Panc1 (cell line): Measurements from ENCODE around the gene C19orf38.

Experiments used
- CTCF ChIP-seq: fragments of 450-650 bp; IDR thresholded peaks from 2 replicates; pipeline ENCODE4 v1.5.1; 2017; ENCODE audit warnings: mild to moderate bottlenecking
- POLR2AphosphoS5 ChIP-seq: IDR thresholded peaks from 2 replicates; pipeline ENCODE4 v1.6.1; 2012; ENCODE audit warnings: mild to moderate bottlenecking, low read depth, low read length, moderate library complexity
- SIN3A ChIP-seq: IDR thresholded peaks from 2 replicates; pipeline ENCODE4 v1.6.1; 2012; ENCODE audit warnings: low read depth, mild to moderate bottlenecking, low read length, moderate library complexity, borderline replicate concordance; ENCODE audit not compliant: insufficient read depth
- TCF7L2 ChIP-seq: IDR thresholded peaks from 2 replicates; pipeline ENCODE4 v1.6.1; 2011; ENCODE audit warnings: mild to moderate bottlenecking, low read depth, low read length, inconsistent platforms
- TF ChIP-seq, protein P1 (sequence below), 2 experiments: IDR thresholded peaks; 2 replicates each; pipeline ENCODE4 v1.6.1; 2011 to 2012; ENCODE audit warnings: low read depth in 2 of 2, control low read depth in 1 of 2, low read length in 1 of 2, mild to moderate bottlenecking in 1 of 2, moderate library complexity in 1 of 2; ENCODE audit not compliant: insufficient read depth in 1 of 2

GRCh38 chr19:10816691-10817090 lies 31.5 kb upstream of the C19orf38 start:
- TF ChIP-seq CTCF (no peak), POLR2AphosphoS5 (no peak), SIN3A (no peak), TCF7L2 (no peak)
- TF ChIP-seq, protein P1, sequence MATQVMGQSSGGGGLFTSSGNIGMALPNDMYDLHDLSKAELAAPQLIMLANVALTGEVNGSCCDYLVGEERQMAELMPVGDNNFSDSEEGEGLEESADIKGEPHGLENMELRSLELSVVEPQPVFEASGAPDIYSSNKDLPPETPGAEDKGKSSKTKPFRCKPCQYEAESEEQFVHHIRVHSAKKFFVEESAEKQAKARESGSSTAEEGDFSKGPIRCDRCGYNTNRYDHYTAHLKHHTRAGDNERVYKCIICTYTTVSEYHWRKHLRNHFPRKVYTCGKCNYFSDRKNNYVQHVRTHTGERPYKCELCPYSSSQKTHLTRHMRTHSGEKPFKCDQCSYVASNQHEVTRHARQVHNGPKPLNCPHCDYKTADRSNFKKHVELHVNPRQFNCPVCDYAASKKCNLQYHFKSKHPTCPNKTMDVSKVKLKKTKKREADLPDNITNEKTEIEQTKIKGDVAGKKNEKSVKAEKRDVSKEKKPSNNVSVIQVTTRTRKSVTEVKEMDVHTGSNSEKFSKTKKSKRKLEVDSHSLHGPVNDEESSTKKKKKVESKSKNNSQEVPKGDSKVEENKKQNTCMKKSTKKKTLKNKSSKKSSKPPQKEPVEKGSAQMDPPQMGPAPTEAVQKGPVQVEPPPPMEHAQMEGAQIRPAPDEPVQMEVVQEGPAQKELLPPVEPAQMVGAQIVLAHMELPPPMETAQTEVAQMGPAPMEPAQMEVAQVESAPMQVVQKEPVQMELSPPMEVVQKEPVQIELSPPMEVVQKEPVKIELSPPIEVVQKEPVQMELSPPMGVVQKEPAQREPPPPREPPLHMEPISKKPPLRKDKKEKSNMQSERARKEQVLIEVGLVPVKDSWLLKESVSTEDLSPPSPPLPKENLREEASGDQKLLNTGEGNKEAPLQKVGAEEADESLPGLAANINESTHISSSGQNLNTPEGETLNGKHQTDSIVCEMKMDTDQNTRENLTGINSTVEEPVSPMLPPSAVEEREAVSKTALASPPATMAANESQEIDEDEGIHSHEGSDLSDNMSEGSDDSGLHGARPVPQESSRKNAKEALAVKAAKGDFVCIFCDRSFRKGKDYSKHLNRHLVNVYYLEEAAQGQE (IDR thresholded peaks at IDR 0.05; ENCODE audit: insufficient read depth in 1 of 2, low read depth in 2 of 2, low read length in 1 of 2), result no peak
